ENCODE results near the gene SLC39A5. TPM values are rescaled to one million over a fixed set of nuclear protein-coding genes. Genes with fewer than 3 reads are reported as not detected.
A peak's percentile ranks its signal among the peaks of the same experiment; 100 is the strongest.

The SLC39A5 gene
- polyA plus RNA-seq, 3 donors = 0.21 to 0.25 TPM; not detected in 1

- no peaks in the 10 kb centered on the region for H3K9me3 Mint-ChIP-seq
- DNase-seq = no peak
- H3K9ac ChIP-seq (ENCODE audit: insufficient read depth, low read length, poor library complexity, severe bottlenecking) = no peak overlapping the region
- H3K4me3 ChIP-seq (replicated peaks in 1 of 3; ENCODE audit: low read depth in 2 of 3, low read length in 3 of 3) = no peak overlapping the region
- no peak for TF ChIP-seq CTCF (IDR thresholded peaks at IDR 0.05)
- no peak overlapping the region for H3K4me3 Mint-ChIP-seq
- no peaks in the 10 kb centered on the region for H3K27me3 ChIP-seq (ENCODE audit: control insufficient read depth in 2 of 2, insufficient read depth in 2 of 2, low read length in 2 of 2)
- no peaks in the 10 kb centered on the region for H3K9me3 ChIP-seq (replicated peaks in 1 of 2; ENCODE audit: control insufficient read depth in 1 of 2, insufficient read depth in 1 of 2, low read length in 2 of 2)
- WGBS (ENCODE audit: insufficient coverage) = 80% methylated on average over 1 of the region's 4 CpGs
- H3K4me1 ChIP-seq (ENCODE audit: control insufficient read depth in 1 of 2, insufficient read depth in 2 of 2, low read length in 2 of 2) = no peaks in the 10 kb centered on the region
- H3K36me3 Mint-ChIP-seq = peaks cover 54 to 80% of the 10 kb centered on the region in 2 donors
- intact Hi-C loops (cut with micrococcal nuclease) = no loop called here
- H3K27me3 Mint-ChIP-seq (ENCODE audit: low read depth in 3 of 3) = peaks cover 0 to 3% (median 0%) of the 10 kb centered on the region in 3 donors
- H3K4me1 Mint-ChIP-seq = peaks cover 4% of the 10 kb centered on the region
- H4K20me1 ChIP-seq (ENCODE audit: insufficient read depth, low read length) = peaks cover 39% of the 10 kb centered on the region
- H2AFZ ChIP-seq (ENCODE audit: insufficient read depth, low read depth, low read length, poor library complexity, severe bottlenecking) = no peak overlapping the region
- H3K36me3 ChIP-seq (replicated peaks in 1 of 2; ENCODE audit: control insufficient read depth in 1 of 2, insufficient read depth in 2 of 2, low read length in 2 of 2) = peaks cover 64 to 86% of the 10 kb centered on the region in 2 donors
- peak overlapping the region in 2 of 7 donors; percentile 27 to 33 for H3K27ac Mint-ChIP-seq
- peak overlapping the region in 1 of 2 donors; percentile 22 for H3K27ac ChIP-seq (ENCODE audit: low read depth in 1 of 2, low read length in 2 of 2)
- H3K4me2 ChIP-seq (replicated peaks; ENCODE audit: extremely low read depth, low read length, poor library complexity, severe bottlenecking) = no peak overlapping the region
- peaks cover 37% of the 10 kb centered on the region for H3K79me2 ChIP-seq (ENCODE audit: insufficient read depth, low read length)
Observed at GRCh38 chr12:56286044-56286830, 56.4 kb downstream of the SLC39A5 start.

Other genes starting within 250 kb of the SLC39A5 start
- gene SUOX, start 232.8 kb upstream of the SLC39A5 start, polyA plus RNA-seq = 10 to 100 TPM in 2 of 3 donors, 1 to 10 TPM in 1; 9.7 to 17.1 (median 14.4) TPM
- gene IKZF4, start 209.0 kb upstream of the SLC39A5 start, polyA plus RNA-seq = 1 to 10 TPM in 2 of 3 donors, under 1 TPM in 1; 0.09 to 4.9 (median 1.3) TPM
- gene RPS26, start 188.1 kb upstream of the SLC39A5 start, polyA plus RNA-seq = 100 to 1,000 TPM; 238 to 363 (median 286) TPM
- gene ERBB3, start 149.9 kb upstream of the SLC39A5 start, polyA plus RNA-seq = under 1 TPM in 1 of 3 donors, not detected in 2; 0.01 TPM
- gene PA2G4, start 125.5 kb upstream of the SLC39A5 start, polyA plus RNA-seq = 10 to 100 TPM; 83.0 to 84.2 (median 83.0) TPM
- gene RPL41, start 113.4 kb upstream of the SLC39A5 start, polyA plus RNA-seq = 1,000 to 10,000 TPM; 2,986 to 5,048 (median 3,308) TPM
- 1 to 10 TPM; 1.7 to 3.1 (median 1.8) TPM for gene ZC3H10, start 111.8 kb upstream of the SLC39A5 start, polyA plus RNA-seq
- gene ESYT1, start 101.8 kb upstream of the SLC39A5 start, polyA plus RNA-seq = 10 to 100 TPM; 74.2 to 81.1 (median 74.6) TPM
- gene MYL6B, start 77.5 kb upstream of the SLC39A5 start, polyA plus RNA-seq = 1 to 10 TPM; 2.7 to 4.3 (median 4.1) TPM
- gene MYL6, start 71.7 kb upstream of the SLC39A5 start, polyA plus RNA-seq = 1,000 to 10,000 TPM; 1,962 to 3,939 (median 3,189) TPM
- 10 to 100 TPM; 22.2 to 63.7 (median 43.5) TPM for gene SMARCC2, start 40.6 kb upstream of the SLC39A5 start, polyA plus RNA-seq
- gene RNF41, start 8.1 kb upstream of the SLC39A5 start, polyA plus RNA-seq = 10 to 100 TPM; 35.8 to 82.0 (median 45.7) TPM
- 10 to 100 TPM in 1 of 3 donors, 1 to 10 TPM in 2; 2.7 to 10.1 (median 3.2) TPM for gene NABP2, start 5.7 kb upstream of the SLC39A5 start, polyA plus RNA-seq
- 10 to 100 TPM in 1 of 3 donors, 1 to 10 TPM in 2; 1.5 to 12.4 (median 2.4) TPM for gene ANKRD52, start 28.3 kb downstream of the SLC39A5 start, polyA plus RNA-seq
- 10 to 100 TPM in 1 of 3 donors, 1 to 10 TPM in 2; 1.7 to 13.5 (median 2.0) TPM for gene COQ10A, start 36.9 kb downstream of the SLC39A5 start, polyA plus RNA-seq
- gene CS, start 70.3 kb downstream of the SLC39A5 start, polyA plus RNA-seq = 100 to 1,000 TPM in 1 of 3 donors, 10 to 100 TPM in 2; 55.7 to 156 (median 86.1) TPM
- gene CNPY2, start 85.9 kb downstream of the SLC39A5 start, polyA plus RNA-seq = 100 to 1,000 TPM in 2 of 3 donors, 10 to 100 TPM in 1; 50.4 to 122 (median 121) TPM
- 100 to 1,000 TPM in 1 of 3 donors, 10 to 100 TPM in 1, 1 to 10 TPM in 1; 8.8 to 120 (median 16.0) TPM for gene PAN2, start 103.9 kb downstream of the SLC39A5 start, polyA plus RNA-seq
- 1 to 10 TPM; 1.0 to 4.8 (median 1.6) TPM for gene IL23A, start 108.8 kb downstream of the SLC39A5 start, polyA plus RNA-seq
- 100 to 1,000 TPM; 109 to 251 (median 142) TPM for gene STAT2, start 130.1 kb downstream of the SLC39A5 start, polyA plus RNA-seq
- gene APOF, start 132.8 kb downstream of the SLC39A5 start, polyA plus RNA-seq = not detected
- 1 to 10 TPM; 1.5 to 2.3 (median 1.5) TPM for gene TIMELESS, start 219.4 kb downstream of the SLC39A5 start, polyA plus RNA-seq
- not detected for gene MIP, start 224.6 kb downstream of the SLC39A5 start, polyA plus RNA-seq
- gene SPRYD4, start 238.5 kb downstream of the SLC39A5 start, polyA plus RNA-seq = 1 to 10 TPM; 1.3 to 2.1 (median 1.4) TPM

All from CD14-positive monocyte (primary cell).